Natural killer cell (primary cell): Measurements from ENCODE around the gene KCNQ1OT1. TPM values are rescaled to one million over a fixed set of nuclear protein-coding genes. Genes with fewer than 3 reads are reported as not detected.

Source experiments
- ATAC-seq, 3 donors: fragments of 150-1000 bp in 2 of 3; fragments of 200-7000 bp in 1 of 3; cut with Tn5 transposase; 1 replicate in 1 of 3; 2 replicates in 2 of 3; pipeline ENCODE4 v1.10.0; 2021; ENCODE audit warnings: mild to moderate bottlenecking in 2 of 3, moderate library complexity in 2 of 3
- DNase-seq, 2 donors: peaks; one replicate each; pipeline versions ENCODE4 v3.0.0 to v3.0.0-alpha.2; 2013 to 2021; ENCODE audit warnings: mixed read lengths in 1 of 2
- H3K27ac ChIP-seq: one replicate; pipeline ENCODE4 v1.5.1; 2013; ENCODE audit warnings: mild to moderate bottlenecking, low read length
- H3K27me3 ChIP-seq: one replicate; pipeline ENCODE4 v1.6.1; 2013; ENCODE audit warnings: low read length; ENCODE audit not compliant: control insufficient read depth, insufficient read depth
- H3K36me3 ChIP-seq: one replicate; pipeline ENCODE4 v1.6.1; 2013; ENCODE audit warnings: low read length; ENCODE audit not compliant: control insufficient read depth, insufficient read depth
- H3K4me1 ChIP-seq: one replicate; pipeline ENCODE4 v1.6.1; 2013; ENCODE audit warnings: low read length; ENCODE audit not compliant: control insufficient read depth, insufficient read depth
- H3K4me3 ChIP-seq: one replicate; pipeline ENCODE4 v1.5.1; 2013; ENCODE audit warnings: low read length
- H3K9me3 ChIP-seq: one replicate; pipeline ENCODE4 v1.6.1; 2013; ENCODE audit warnings: low read length; ENCODE audit not compliant: control insufficient read depth, insufficient read depth
- H3K27ac Mint-ChIP-seq, 2 donors: one replicate each; pipeline ENCODE4 v1.8.0; 2022; ENCODE audit warnings: mild to moderate bottlenecking in 2 of 2, mixed read lengths in 2 of 2, moderate library complexity in 1 of 2
- H3K27me3 Mint-ChIP-seq, 2 donors: one replicate each; pipeline ENCODE4 v1.8.0; 2022; ENCODE audit warnings: low read depth in 2 of 2, mixed read lengths in 2 of 2
- H3K36me3 Mint-ChIP-seq: one replicate; pipeline ENCODE4 v1.8.0; 2022; ENCODE audit warnings: mixed read lengths
- H3K4me1 Mint-ChIP-seq, 2 donors: one replicate each; pipeline ENCODE4 v1.8.0; 2022; ENCODE audit warnings: mixed read lengths in 2 of 2
- H3K4me3 Mint-ChIP-seq: one replicate; pipeline ENCODE4 v1.8.0; 2022; ENCODE audit warnings: mild to moderate bottlenecking, moderate library complexity, mixed read lengths
- H3K9me3 Mint-ChIP-seq, 2 donors: one replicate each; pipeline ENCODE4 v1.8.0; 2022; ENCODE audit warnings: mixed read lengths in 2 of 2
- WGBS: methylation state at CpG from one replicate; pipeline ENCODE4 v1.1.7; 2013; ENCODE audit warnings: missing lambda C conversion rate; ENCODE audit not compliant: insufficient coverage; 5-methylcytosine and 5-hydroxymethylcytosine counted together
- intact Hi-C: fragments of 100-400 bp; cut with micrococcal nuclease; formaldehyde crosslinking; loops from one replicate; pipeline ENCODE4 v1.14.2; 2022
- total RNA-seq, 4 donors: library from RNA; stranded (reverse); fragments of 120-200 nt in 1 of 4; gene quantifications; one replicate each; pipeline versions ENCODE4 v1.2.3 to v1.2.4, GENCODE V29; 2013 to 2022
- TF ChIP-seq, protein P1 (sequence below): fragments of 200-600 bp; IDR thresholded peaks from one replicate; pipeline ENCODE4 v1.8.0; 2022; ENCODE audit warnings: antibody characterized with exemption

The KCNQ1OT1 gene
- total RNA-seq, 3 donors from 2014 or later (not counting 1 experiment from before 2014, with no cell fraction given), result 0.72 to 0.78 (median 0.75) TPM

DNA sequence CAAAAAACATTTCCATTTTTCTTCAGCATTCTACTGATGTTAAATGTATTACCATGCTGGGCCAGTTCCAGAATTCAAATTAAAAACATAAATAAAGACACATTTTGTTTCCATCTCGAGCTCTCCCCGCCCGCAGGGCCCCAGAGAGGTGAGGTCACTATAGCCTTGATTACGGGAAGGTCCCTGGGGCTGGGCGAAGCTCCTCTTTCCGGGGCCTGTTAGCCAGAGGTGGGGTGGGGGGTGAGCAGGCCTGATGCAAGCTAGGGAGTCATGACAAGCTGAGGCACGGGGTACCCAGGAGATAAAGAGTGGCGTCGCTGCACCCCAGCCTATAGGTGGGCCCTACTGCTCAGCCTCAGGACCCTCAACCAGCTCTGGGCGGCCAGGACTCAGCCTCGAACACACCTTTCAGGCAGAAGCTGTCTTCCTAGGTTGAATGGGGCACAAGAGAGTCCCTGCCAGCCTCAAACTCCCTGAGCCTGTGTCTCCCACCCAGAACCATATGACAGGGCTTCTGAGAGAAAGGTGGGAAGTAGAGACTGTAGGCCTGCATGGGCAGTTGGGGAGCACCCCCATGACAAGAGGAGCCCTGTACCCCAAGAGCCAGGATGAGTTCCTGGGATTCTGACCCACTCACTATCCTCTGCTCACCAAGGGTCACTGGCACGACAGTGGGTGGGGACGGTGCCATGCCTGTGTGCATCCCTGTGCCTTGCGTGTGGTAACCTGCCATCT lies 34.8 kb downstream of the KCNQ1OT1 start:
- Histone ChIP-seq H3K27me3 (no peaks in the 10 kb centered on the region), H3K9me3 (peaks cover 5% of the 10 kb centered on the region), H3K4me1 (no peaks in the 10 kb centered on the region), H3K4me3 (no peak overlapping the region), H3K27ac (no peak overlapping the region), H3K36me3 (no peaks in the 10 kb centered on the region)
- Mint-ChIP-seq H3K27ac (no peak overlapping the region), H3K9me3 (peaks cover 0 to 4% of the 10 kb centered on the region in 2 donors), H3K4me3 (no peak overlapping the region), H3K4me1 (peaks cover 0 to 10% of the 10 kb centered on the region in 2 donors), H3K27me3 (no peaks in the 10 kb centered on the region), H3K36me3 (no peaks in the 10 kb centered on the region)
- WGBS, result 94% methylated on average over 14 of the region's 14 CpGs
- TF ChIP-seq, protein P1, sequence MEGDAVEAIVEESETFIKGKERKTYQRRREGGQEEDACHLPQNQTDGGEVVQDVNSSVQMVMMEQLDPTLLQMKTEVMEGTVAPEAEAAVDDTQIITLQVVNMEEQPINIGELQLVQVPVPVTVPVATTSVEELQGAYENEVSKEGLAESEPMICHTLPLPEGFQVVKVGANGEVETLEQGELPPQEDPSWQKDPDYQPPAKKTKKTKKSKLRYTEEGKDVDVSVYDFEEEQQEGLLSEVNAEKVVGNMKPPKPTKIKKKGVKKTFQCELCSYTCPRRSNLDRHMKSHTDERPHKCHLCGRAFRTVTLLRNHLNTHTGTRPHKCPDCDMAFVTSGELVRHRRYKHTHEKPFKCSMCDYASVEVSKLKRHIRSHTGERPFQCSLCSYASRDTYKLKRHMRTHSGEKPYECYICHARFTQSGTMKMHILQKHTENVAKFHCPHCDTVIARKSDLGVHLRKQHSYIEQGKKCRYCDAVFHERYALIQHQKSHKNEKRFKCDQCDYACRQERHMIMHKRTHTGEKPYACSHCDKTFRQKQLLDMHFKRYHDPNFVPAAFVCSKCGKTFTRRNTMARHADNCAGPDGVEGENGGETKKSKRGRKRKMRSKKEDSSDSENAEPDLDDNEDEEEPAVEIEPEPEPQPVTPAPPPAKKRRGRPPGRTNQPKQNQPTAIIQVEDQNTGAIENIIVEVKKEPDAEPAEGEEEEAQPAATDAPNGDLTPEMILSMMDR, result no peak
- intact Hi-C loops, result no loop called here
- DNase-seq, result no peak
- ATAC-seq, result no peak

DNA sequence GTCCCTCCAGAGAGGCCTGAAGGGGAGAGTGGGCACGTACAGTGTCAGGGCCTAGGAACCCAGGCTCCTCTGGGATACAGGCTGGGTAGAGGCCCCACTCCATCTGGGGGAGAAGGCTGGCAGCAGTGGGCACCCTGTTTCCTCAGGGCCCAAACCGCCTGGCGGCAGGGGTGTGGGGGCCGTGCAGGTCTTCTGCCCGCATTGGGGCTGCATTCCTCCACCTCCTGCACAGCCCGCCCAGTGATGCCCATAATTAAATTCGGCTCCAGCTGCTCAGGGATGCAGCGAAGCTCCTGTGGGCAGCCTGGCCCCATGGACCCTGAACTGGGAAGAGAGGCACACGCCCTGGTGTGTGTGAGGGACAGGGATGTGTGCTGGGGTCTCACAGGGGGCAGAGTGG lies 35.4 kb downstream of the KCNQ1OT1 start:
- Mint-ChIP-seq H3K9me3 (peaks cover 0 to 4% of the 10 kb centered on the region in 2 donors), H3K36me3 (no peaks in the 10 kb centered on the region), H3K4me3 (no peak overlapping the region), H3K4me1 (peaks cover 0 to 10% of the 10 kb centered on the region in 2 donors), H3K27me3 (no peaks in the 10 kb centered on the region), H3K27ac (no peak overlapping the region)
- DNase-seq (no peak), ATAC-seq (no peak)
- H3K27ac ChIP-seq, result no peak overlapping the region
- no peak overlapping the region for H3K4me3 ChIP-seq
- TF ChIP-seq, protein P1, result no peak
- 82% methylated on average over 9 of the region's 9 CpGs for WGBS
- H3K27me3 ChIP-seq, result no peaks in the 10 kb centered on the region
- intact Hi-C loops, result no loop called here
- no peaks in the 10 kb centered on the region for H3K4me1 ChIP-seq
- H3K36me3 ChIP-seq, result no peaks in the 10 kb centered on the region
- peaks cover 5% of the 10 kb centered on the region for H3K9me3 ChIP-seq

DNA sequence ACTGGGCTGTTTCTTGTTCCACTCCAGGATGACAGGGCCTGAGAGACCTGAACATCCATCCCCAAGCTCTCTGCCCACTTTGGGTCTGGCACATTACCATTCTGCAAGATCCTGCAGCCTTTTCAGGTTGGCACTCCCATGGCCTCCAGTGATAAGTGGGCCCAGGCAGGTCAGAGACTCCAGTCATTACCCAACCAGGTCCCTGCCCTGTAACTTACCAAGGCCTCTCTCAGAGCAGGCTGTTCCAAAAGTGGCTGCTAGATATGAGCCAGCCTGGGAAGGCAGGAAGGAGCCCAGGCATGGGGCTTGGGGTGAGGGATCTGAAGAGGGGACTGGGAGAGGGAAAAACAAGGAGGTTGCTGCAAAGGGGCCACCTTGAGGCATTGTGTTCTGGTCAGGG lies 35.9 kb downstream of the KCNQ1OT1 start:
- Mint-ChIP-seq H3K4me3 (no peak overlapping the region), H3K9me3 (peaks cover 0 to 5% of the 10 kb centered on the region in 2 donors), H3K36me3 (no peaks in the 10 kb centered on the region), H3K27me3 (peaks cover 4% of the 10 kb centered on the region in 2 donors), H3K27ac (no peak overlapping the region), H3K4me1 (peaks cover 0 to 10% of the 10 kb centered on the region in 2 donors)
- no peaks in the 10 kb centered on the region for H3K36me3 ChIP-seq
- no peaks in the 10 kb centered on the region for H3K27me3 ChIP-seq
- peaks cover 5% of the 10 kb centered on the region for H3K9me3 ChIP-seq
- no peak overlapping the region for H3K27ac ChIP-seq
- no peak for ATAC-seq
- H3K4me1 ChIP-seq, result no peaks in the 10 kb centered on the region
- no peak for DNase-seq
- no peak overlapping the region for H3K4me3 ChIP-seq
- intact Hi-C loops, result no loop called here
- TF ChIP-seq, protein P1, result no peak

DNA sequence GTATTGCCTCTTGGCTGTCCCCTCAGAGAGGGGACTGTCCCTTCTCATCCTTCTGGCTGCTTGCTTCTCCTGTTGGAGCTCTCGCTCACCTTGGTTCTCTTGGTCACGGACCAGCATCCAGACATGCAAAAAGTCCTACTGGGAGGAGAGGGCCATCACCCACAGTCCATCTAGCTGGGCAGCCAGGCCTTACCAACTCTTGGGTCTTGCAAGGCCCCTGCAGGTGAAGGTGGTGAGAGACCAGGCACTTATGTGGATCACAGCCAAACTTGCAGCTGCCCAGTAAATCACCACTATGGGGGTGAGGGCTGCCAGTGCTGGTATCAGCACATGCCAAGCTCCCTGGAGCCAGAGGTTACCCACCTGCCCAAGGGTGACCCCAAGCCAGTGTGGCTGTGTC lies 36.3 kb downstream of the KCNQ1OT1 start:
- Mint-ChIP-seq H3K9me3 (peaks cover 0 to 6% of the 10 kb centered on the region in 2 donors), H3K27me3 (peaks cover 5 to 8% of the 10 kb centered on the region in 2 donors), H3K4me3 (no peak overlapping the region), H3K36me3 (no peaks in the 10 kb centered on the region), H3K27ac (no peak overlapping the region), H3K4me1 (peaks cover 0 to 6% of the 10 kb centered on the region in 2 donors)
- Histone ChIP-seq H3K27me3 (no peaks in the 10 kb centered on the region), H3K4me1 (no peaks in the 10 kb centered on the region), H3K4me3 (no peak overlapping the region), H3K9me3 (peaks cover 5% of the 10 kb centered on the region), H3K27ac (no peak overlapping the region), H3K36me3 (no peaks in the 10 kb centered on the region)
- 95% methylated on average over 2 of the region's 2 CpGs for WGBS
- TF ChIP-seq, protein P1, result no peak
- no peak for DNase-seq
- intact Hi-C loops, result no loop called here
- no peak for ATAC-seq
